Activated naive CD4-positive, alpha-beta T cell treated with anti-CD3 and anti-CD28 coated beads, Interleukin-2, amount 50 U/mL, for 24 hours (primary cell): ENCODE data around the gene METTL17.
"Not testable (repeated sequence)": the region's sequence is repeated elsewhere in the genome, so short reads cannot be mapped to it uniquely, and the experiment has no call there.

Experiments
- H3K27ac Mint-ChIP-seq: one replicate; pipeline ENCODE4 v1.8.0; 2021; ENCODE audit warnings: mild to moderate bottlenecking, mixed read lengths
- H3K27me3 Mint-ChIP-seq: one replicate; pipeline ENCODE4 v1.8.0; 2021; ENCODE audit warnings: mixed read lengths
- H3K36me3 Mint-ChIP-seq: one replicate; pipeline ENCODE4 v1.8.0; 2021; ENCODE audit warnings: mixed read lengths
- H3K4me1 Mint-ChIP-seq: one replicate; pipeline ENCODE4 v1.8.0; 2021; ENCODE audit warnings: mixed read lengths
- H3K4me3 Mint-ChIP-seq: one replicate; pipeline ENCODE4 v1.8.0; 2021; ENCODE audit warnings: mild to moderate bottlenecking, mixed read lengths
- H3K9me3 Mint-ChIP-seq: one replicate; pipeline ENCODE4 v1.8.0; 2021; ENCODE audit warnings: mixed read lengths

Gene METTL17

GRCh38 chr14:20989787-20990600, at the start of gene METTL17:
Gene METTL17, plus strand, starts transcription at chr14:20989980. Its CDS starts 23 bp downstream, at chr14:20990003.
- Mint-ChIP-seq H3K9me3 (no peaks in the 10 kb centered on the region), H3K27me3 (peaks cover 1% of the 10 kb centered on the region), H3K36me3 (peaks cover 12% of the 10 kb centered on the region), H3K4me3 (peak within 1 kb of the TSS; percentile 95), H3K4me1 (peaks cover 31% of the 10 kb centered on the region), H3K27ac (peak within 1 kb of the TSS; percentile 90)

- not testable (repeated sequence) for H3K4me1 Mint-ChIP-seq, H3K27ac Mint-ChIP-seq, H3K36me3 Mint-ChIP-seq, H3K4me3 Mint-ChIP-seq, H3K9me3 Mint-ChIP-seq, H3K27me3 Mint-ChIP-seq
Observed at GRCh38 chr14:20945146-20945545, 44.6 kb upstream of the METTL17 start.

- H3K27me3 Mint-ChIP-seq, H3K36me3 Mint-ChIP-seq, H3K4me1 Mint-ChIP-seq, H3K4me3 Mint-ChIP-seq, H3K9me3 Mint-ChIP-seq, H3K27ac Mint-ChIP-seq: not testable (repeated sequence)
Observed at GRCh38 chr14:20946707-20947106, 43.1 kb upstream of the METTL17 start.

GRCh38 chr14:20954736-20955537, 34.8 kb upstream of the METTL17 start, which contains the start of gene RNASE2:
Gene RNASE2, plus strand, starts transcription at chr14:20955487. Its CDS starts 285 bp downstream, at chr14:20955772.
- not testable (repeated sequence) for H3K9me3 Mint-ChIP-seq, H3K27ac Mint-ChIP-seq, H3K36me3 Mint-ChIP-seq, H3K4me3 Mint-ChIP-seq, H3K4me1 Mint-ChIP-seq, H3K27me3 Mint-ChIP-seq

GRCh38 chr14:20955538-20955873, 34.3 kb upstream of the METTL17 start:
- not testable (repeated sequence) for H3K9me3 Mint-ChIP-seq, H3K36me3 Mint-ChIP-seq, H3K27me3 Mint-ChIP-seq, H3K4me3 Mint-ChIP-seq, H3K27ac Mint-ChIP-seq
- H3K4me1 Mint-ChIP-seq = peaks cover 13% of the 10 kb centered on the region

- H3K27ac Mint-ChIP-seq = no peak overlapping the region
- H3K4me1 Mint-ChIP-seq = peaks cover 20% of the 10 kb centered on the region
- H3K27me3 Mint-ChIP-seq = no peaks in the 10 kb centered on the region
- no peaks in the 10 kb centered on the region for H3K9me3 Mint-ChIP-seq
- H3K36me3 Mint-ChIP-seq = no peaks in the 10 kb centered on the region
- no peak overlapping the region for H3K4me3 Mint-ChIP-seq
Observed at GRCh38 chr14:20956376-20956976, 33.3 kb upstream of the METTL17 start.

- H3K27ac Mint-ChIP-seq, H3K4me3 Mint-ChIP-seq, H3K9me3 Mint-ChIP-seq, H3K36me3 Mint-ChIP-seq, H3K27me3 Mint-ChIP-seq: not testable (repeated sequence)
- H3K4me1 Mint-ChIP-seq = peaks cover 24% of the 10 kb centered on the region
Observed at GRCh38 chr14:20958946-20959345, 30.8 kb upstream of the METTL17 start.

GRCh38 chr14:20969336-20969735, 20.4 kb upstream of the METTL17 start:
- no peaks in the 10 kb centered on the region for H3K9me3 Mint-ChIP-seq
- H3K4me3 Mint-ChIP-seq = no peak overlapping the region
- H3K36me3 Mint-ChIP-seq = no peaks in the 10 kb centered on the region
- H3K27ac Mint-ChIP-seq = no peak overlapping the region
- H3K4me1 Mint-ChIP-seq = peaks cover 12% of the 10 kb centered on the region
- peaks cover 14% of the 10 kb centered on the region for H3K27me3 Mint-ChIP-seq

GRCh38 chr14:20970647-20970982, 19.2 kb upstream of the METTL17 start:
- peak overlapping the region; percentile 92 for H3K4me3 Mint-ChIP-seq
- no peaks in the 10 kb centered on the region for H3K9me3 Mint-ChIP-seq
- H3K36me3 Mint-ChIP-seq = no peaks in the 10 kb centered on the region
- no peak overlapping the region for H3K27ac Mint-ChIP-seq
- peaks cover 12% of the 10 kb centered on the region for H3K4me1 Mint-ChIP-seq
- H3K27me3 Mint-ChIP-seq = peaks cover 10% of the 10 kb centered on the region

GRCh38 chr14:20970983-20971704, 18.6 kb upstream of the METTL17 start:
- Mint-ChIP-seq H3K9me3 (no peaks in the 10 kb centered on the region), H3K27ac (no peak overlapping the region), H3K27me3 (peaks cover 10% of the 10 kb centered on the region), H3K4me3 (peak overlapping the region; percentile 92), H3K4me1 (peaks cover 12% of the 10 kb centered on the region), H3K36me3 (no peaks in the 10 kb centered on the region)

GRCh38 chr14:20971705-20972021, 18.1 kb upstream of the METTL17 start:
- Mint-ChIP-seq H3K27me3 (peaks cover 10% of the 10 kb centered on the region), H3K4me3 (peak overlapping the region; percentile 92), H3K9me3 (no peaks in the 10 kb centered on the region), H3K27ac (no peak overlapping the region), H3K4me1 (peaks cover 12% of the 10 kb centered on the region), H3K36me3 (no peaks in the 10 kb centered on the region)

- Mint-ChIP-seq H3K27ac (no peak overlapping the region), H3K9me3 (no peaks in the 10 kb centered on the region), H3K36me3 (no peaks in the 10 kb centered on the region), H3K27me3 (peaks cover 4% of the 10 kb centered on the region), H3K4me3 (no peak overlapping the region), H3K4me1 (peaks cover 12% of the 10 kb centered on the region)
Observed at GRCh38 chr14:20973501-20973900, 16.3 kb upstream of the METTL17 start.

- no peak overlapping the region for H3K27ac Mint-ChIP-seq
- H3K36me3 Mint-ChIP-seq = no peaks in the 10 kb centered on the region
- H3K27me3 Mint-ChIP-seq = peaks cover 8% of the 10 kb centered on the region
- H3K4me1 Mint-ChIP-seq = peaks cover 4% of the 10 kb centered on the region
- H3K9me3 Mint-ChIP-seq = no peaks in the 10 kb centered on the region
- H3K4me3 Mint-ChIP-seq = no peak overlapping the region
Observed at GRCh38 chr14:20976291-20976690, 13.5 kb upstream of the METTL17 start.

- H3K27me3 Mint-ChIP-seq = peaks cover 5% of the 10 kb centered on the region
Observed at GRCh38 chr14:20978687-20979086, 11.1 kb upstream of the METTL17 start.

GRCh38 chr14:20980906-20981305, 8.9 kb upstream of the METTL17 start:
- Mint-ChIP-seq H3K27me3 (peaks cover 7% of the 10 kb centered on the region), H3K4me1 (no peaks in the 10 kb centered on the region), H3K4me3 (no peak overlapping the region), H3K9me3 (no peaks in the 10 kb centered on the region), H3K27ac (no peak overlapping the region), H3K36me3 (no peaks in the 10 kb centered on the region)

More at GRCh38 chr14:20978687-20979086, 11.1 kb upstream of the METTL17 start:
- Mint-ChIP-seq H3K4me3 (no peak overlapping the region), H3K4me1 (no peaks in the 10 kb centered on the region), H3K9me3 (no peaks in the 10 kb centered on the region), H3K36me3 (no peaks in the 10 kb centered on the region), H3K27ac (no peak overlapping the region)
